Neural progenitor cell (in vitro differentiated cells): Measurements from ENCODE around the gene RNF8.

Source experiments
- EZH2 ChIP-seq: fragments of 200-600 bp; sonication (generic); IDR thresholded peaks from 2 replicates; pipeline ENCODE4 v1.6.1; 2017; ENCODE audit warnings: antibody characterized with exemption, mild to moderate bottlenecking, moderate library complexity
- EZH2phosphoT487 ChIP-seq: fragments of 200-600 bp; sonication (generic); IDR thresholded peaks from 2 replicates; pipeline ENCODE4 v1.6.1; 2017; ENCODE audit warnings: antibody characterized with exemption
- TF ChIP-seq, protein P1 (sequence below): fragments of 200-600 bp; sonication (generic); IDR thresholded peaks from 2 replicates; pipeline ENCODE4 v1.5.1; 2017; ENCODE audit warnings: antibody characterized with exemption, mild to moderate bottlenecking

DNA sequence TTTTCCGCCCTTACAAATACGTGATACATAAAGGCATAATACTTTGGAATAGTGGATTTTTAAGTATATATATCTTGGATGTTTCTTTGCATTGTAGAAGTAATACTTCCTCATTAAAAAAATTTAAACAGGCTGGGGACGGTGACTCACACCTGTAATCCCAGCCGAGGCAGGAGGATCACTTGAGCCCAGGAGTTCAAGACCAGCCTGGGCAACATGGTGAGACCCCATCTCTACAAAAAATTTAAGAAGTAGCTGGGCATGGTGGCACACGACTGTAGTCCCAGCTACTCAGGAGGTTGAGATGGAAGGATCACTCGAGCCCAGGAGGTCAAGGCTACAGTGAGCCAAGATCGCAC is 38.6 kb upstream of the RNF8 start:
- TF ChIP-seq, protein P1, sequence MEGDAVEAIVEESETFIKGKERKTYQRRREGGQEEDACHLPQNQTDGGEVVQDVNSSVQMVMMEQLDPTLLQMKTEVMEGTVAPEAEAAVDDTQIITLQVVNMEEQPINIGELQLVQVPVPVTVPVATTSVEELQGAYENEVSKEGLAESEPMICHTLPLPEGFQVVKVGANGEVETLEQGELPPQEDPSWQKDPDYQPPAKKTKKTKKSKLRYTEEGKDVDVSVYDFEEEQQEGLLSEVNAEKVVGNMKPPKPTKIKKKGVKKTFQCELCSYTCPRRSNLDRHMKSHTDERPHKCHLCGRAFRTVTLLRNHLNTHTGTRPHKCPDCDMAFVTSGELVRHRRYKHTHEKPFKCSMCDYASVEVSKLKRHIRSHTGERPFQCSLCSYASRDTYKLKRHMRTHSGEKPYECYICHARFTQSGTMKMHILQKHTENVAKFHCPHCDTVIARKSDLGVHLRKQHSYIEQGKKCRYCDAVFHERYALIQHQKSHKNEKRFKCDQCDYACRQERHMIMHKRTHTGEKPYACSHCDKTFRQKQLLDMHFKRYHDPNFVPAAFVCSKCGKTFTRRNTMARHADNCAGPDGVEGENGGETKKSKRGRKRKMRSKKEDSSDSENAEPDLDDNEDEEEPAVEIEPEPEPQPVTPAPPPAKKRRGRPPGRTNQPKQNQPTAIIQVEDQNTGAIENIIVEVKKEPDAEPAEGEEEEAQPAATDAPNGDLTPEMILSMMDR, result no peak
- TF ChIP-seq EZH2 (no peak), EZH2phosphoT487 (no peak)
